ENCODE data around the gene ZNF436. TPM values are rescaled to one million over a fixed set of nuclear protein-coding genes. Genes with fewer than 3 reads are reported as not detected.

ZNF436 gene
- total and polyA plus RNA-seq, 2 of the 13 experiments (the other 11 are each of a cell fraction or from before 2014, with no cell fraction given): 4.3 to 9.9 TPM

- TF ChIP-seq, protein P1, sequence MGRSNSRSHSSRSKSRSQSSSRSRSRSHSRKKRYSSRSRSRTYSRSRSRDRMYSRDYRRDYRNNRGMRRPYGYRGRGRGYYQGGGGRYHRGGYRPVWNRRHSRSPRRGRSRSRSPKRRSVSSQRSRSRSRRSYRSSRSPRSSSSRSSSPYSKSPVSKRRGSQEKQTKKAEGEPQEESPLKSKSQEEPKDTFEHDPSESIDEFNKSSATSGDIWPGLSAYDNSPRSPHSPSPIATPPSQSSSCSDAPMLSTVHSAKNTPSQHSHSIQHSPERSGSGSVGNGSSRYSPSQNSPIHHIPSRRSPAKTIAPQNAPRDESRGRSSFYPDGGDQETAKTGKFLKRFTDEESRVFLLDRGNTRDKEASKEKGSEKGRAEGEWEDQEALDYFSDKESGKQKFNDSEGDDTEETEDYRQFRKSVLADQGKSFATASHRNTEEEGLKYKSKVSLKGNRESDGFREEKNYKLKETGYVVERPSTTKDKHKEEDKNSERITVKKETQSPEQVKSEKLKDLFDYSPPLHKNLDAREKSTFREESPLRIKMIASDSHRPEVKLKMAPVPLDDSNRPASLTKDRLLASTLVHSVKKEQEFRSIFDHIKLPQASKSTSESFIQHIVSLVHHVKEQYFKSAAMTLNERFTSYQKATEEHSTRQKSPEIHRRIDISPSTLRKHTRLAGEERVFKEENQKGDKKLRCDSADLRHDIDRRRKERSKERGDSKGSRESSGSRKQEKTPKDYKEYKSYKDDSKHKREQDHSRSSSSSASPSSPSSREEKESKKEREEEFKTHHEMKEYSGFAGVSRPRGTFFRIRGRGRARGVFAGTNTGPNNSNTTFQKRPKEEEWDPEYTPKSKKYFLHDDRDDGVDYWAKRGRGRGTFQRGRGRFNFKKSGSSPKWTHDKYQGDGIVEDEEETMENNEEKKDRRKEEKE (IDR thresholded peaks at IDR 0.05): no peak
- TF ChIP-seq, protein P2, sequence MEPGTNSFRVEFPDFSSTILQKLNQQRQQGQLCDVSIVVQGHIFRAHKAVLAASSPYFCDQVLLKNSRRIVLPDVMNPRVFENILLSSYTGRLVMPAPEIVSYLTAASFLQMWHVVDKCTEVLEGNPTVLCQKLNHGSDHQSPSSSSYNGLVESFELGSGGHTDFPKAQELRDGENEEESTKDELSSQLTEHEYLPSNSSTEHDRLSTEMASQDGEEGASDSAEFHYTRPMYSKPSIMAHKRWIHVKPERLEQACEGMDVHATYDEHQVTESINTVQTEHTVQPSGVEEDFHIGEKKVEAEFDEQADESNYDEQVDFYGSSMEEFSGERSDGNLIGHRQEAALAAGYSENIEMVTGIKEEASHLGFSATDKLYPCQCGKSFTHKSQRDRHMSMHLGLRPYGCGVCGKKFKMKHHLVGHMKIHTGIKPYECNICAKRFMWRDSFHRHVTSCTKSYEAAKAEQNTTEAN (CRISPR knock-in tag; conservative IDR thresholded peaks at IDR 0.05): no peak
- TF ChIP-seq HHEX (CRISPR knock-in tag; IDR thresholded peaks at IDR 0.05) (no peak), KAT7 (CRISPR knock-in tag; IDR thresholded peaks at IDR 0.05; ENCODE audit: borderline replicate concordance) (no peak), EED (CRISPR knock-in tag; IDR thresholded peaks at IDR 0.05) (no peak), DR1 (CRISPR knock-in tag; IDR thresholded peaks at IDR 0.05) (no peak), MAZ (IDR thresholded peaks at IDR 0.05; ENCODE audit: borderline replicate concordance, low read depth, low read length) (no peak), MAZ (CRISPR knock-in tag; IDR thresholded peaks at IDR 0.05; ENCODE audit: low read depth) (no peak), ZNF225 (CRISPR knock-in tag; IDR thresholded peaks at IDR 0.05) (no peak), CCDC6 (CRISPR knock-in tag; IDR thresholded peaks at IDR 0.05) (no peak), KDM1A (CRISPR knock-in tag; IDR thresholded peaks at IDR 0.05) (0 out of 2 replicates have a peak, but pooled peaks have one; percentile 29), ZNF331 (CRISPR knock-in tag; IDR thresholded peaks at IDR 0.05) (no peak), ZNF263 (CRISPR knock-in tag; IDR thresholded peaks at IDR 0.05) (peak; percentile 59), SETDB1 (CRISPR knock-in tag; IDR thresholded peaks at IDR 0.05; ENCODE audit: borderline replicate concordance) (no peak), SRSF4 (IDR thresholded peaks at IDR 0.05; ENCODE audit: low read depth, low read length, poor library complexity, severe bottlenecking) (no peak), ZNF235 (CRISPR knock-in tag; IDR thresholded peaks at IDR 0.05; ENCODE audit: borderline replicate concordance) (no peak), IKZF1 (IDR thresholded peaks at IDR 0.05) (no peak), SKI (IDR thresholded peaks at IDR 0.05; ENCODE audit: partially characterized antibody) (no peak), RBM22 (optimal IDR thresholded peaks at IDR 0.05; ENCODE audit: low read length) (peak; percentile 17), HNRNPLL (IDR thresholded peaks at IDR 0.05; ENCODE audit: low read depth, low read length, poor library complexity, severe bottlenecking) (no peak), ZFP37 (CRISPR knock-in tag; IDR thresholded peaks at IDR 0.05; ENCODE audit: borderline replicate concordance) (no peak), GMEB1 (CRISPR knock-in tag; IDR thresholded peaks at IDR 0.05; ENCODE audit: borderline replicate concordance) (no peak), TCF7L2 (IDR thresholded peaks at IDR 0.05; ENCODE audit: low read depth, low read length) (no peak)
- TF ChIP-seq, protein P3, sequence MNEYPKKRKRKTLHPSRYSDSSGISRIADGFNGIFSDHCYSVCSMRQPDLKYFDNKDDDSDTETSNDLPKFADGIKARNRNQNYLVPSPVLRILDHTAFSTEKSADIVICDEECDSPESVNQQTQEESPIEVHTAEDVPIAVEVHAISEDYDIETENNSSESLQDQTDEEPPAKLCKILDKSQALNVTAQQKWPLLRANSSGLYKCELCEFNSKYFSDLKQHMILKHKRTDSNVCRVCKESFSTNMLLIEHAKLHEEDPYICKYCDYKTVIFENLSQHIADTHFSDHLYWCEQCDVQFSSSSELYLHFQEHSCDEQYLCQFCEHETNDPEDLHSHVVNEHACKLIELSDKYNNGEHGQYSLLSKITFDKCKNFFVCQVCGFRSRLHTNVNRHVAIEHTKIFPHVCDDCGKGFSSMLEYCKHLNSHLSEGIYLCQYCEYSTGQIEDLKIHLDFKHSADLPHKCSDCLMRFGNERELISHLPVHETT (CRISPR knock-in tag; conservative IDR thresholded peaks at IDR 0.05): no peak
These were observed 7.5 kb upstream of the ZNF436 start (continued) for GRCh38 chr1:23376890-23377811.

All from HepG2 (cell line).